GM12878 (cell line): ENCODE results near the gene TCF12. TPM values are rescaled to one million over a fixed set of nuclear protein-coding genes. Genes with fewer than 3 reads are reported as not detected.

Source experiments
- ATAC-seq: fragments of 200-7000 bp; cut with Tn5 transposase; 3 replicates; pipeline ENCODE4 v1.9.1; 2020; ENCODE audit warnings: mild to moderate bottlenecking, moderate library complexity
- BruUV-seq: library from RNA; stranded (reverse); fragments of 400-500 nt; replicated peaks from 2 replicates; lab custom pipeline; 2021; lab: Mats Ljungman, UMichigan
- CTCF ChIA-PET: fragments of 300-600 bp; sonication (Branson Sonifier 250); formaldehyde crosslinking; extraction: SDS; loops from one replicate; lab custom pipeline; 2021; ENCODE audit warnings: inconsistent platforms; lab: Yijun Ruan, JAX
- POLR2A ChIA-PET: fragments of 350-600 bp; formaldehyde crosslinking; extraction: SDS; loops from one replicate; lab custom pipeline; 2021; ENCODE audit warnings: inconsistent platforms; lab: Charles Lee
- RAD21 ChIA-PET: fragments of 300-600 bp; sonication (Branson Sonifier 250); formaldehyde crosslinking; loops from one replicate; lab custom pipeline; 2023; ENCODE audit warnings: antibody characterized with exemption; ENCODE audit not compliant: unreplicated experiment; lab: Charles Lee
- SMC1A ChIA-PET: fragments of 300-600 bp; sonication (Branson Sonifier 250); formaldehyde crosslinking; loops from one replicate; lab custom pipeline; 2023; ENCODE audit not compliant: unreplicated experiment, uncharacterized antibody; lab: Charles Lee
- DNase-seq: peaks from one replicate; pipeline ENCODE4 v3.0.0-alpha.2; 2011; ENCODE audit warnings: low read depth, low spot score
- FAIRE-seq: peaks from 3 replicates; lab custom pipeline; 2011; peaks lifted over from hg19 to GRCh38; lab: Jason Lieb, UNC
- H2AFZ ChIP-seq: 2 replicates; pipeline ENCODE4 v1.6.0; 2011; ENCODE audit warnings: low read depth, low read length, control low read depth; ENCODE audit not compliant: control insufficient read depth
- H3K27ac ChIP-seq: 2 replicates; pipeline ENCODE4 v1.5.1; 2011; ENCODE audit warnings: control low read depth; ENCODE audit not compliant: control insufficient read depth, insufficient read depth
- H3K27me3 ChIP-seq, 2 experiments: replicated peaks in 1 of 2; 2 replicates each; pipeline versions ENCODE4 v1.6.0 to v1.6.1; 2011; ENCODE audit warnings: low read length in 1 of 2; ENCODE audit not compliant: control insufficient read depth in 2 of 2, insufficient read depth in 2 of 2
- H3K36me3 ChIP-seq, 2 experiments: 2 replicates each; pipeline ENCODE4 v1.5.1; 2011; ENCODE audit warnings: low read length in 1 of 2; ENCODE audit not compliant: control insufficient read depth in 2 of 2, insufficient read depth in 2 of 2
- H3K4me1 ChIP-seq: 2 replicates; pipeline ENCODE4 v1.6.1; 2011; ENCODE audit warnings: mild to moderate bottlenecking, low read length, moderate library complexity, mixed read lengths; ENCODE audit not compliant: control insufficient read depth, insufficient read depth
- H3K4me2 ChIP-seq: 2 replicates; pipeline ENCODE4 v1.6.0; 2011; ENCODE audit warnings: control low read depth; ENCODE audit not compliant: control insufficient read depth, insufficient read depth
- H3K4me3 ChIP-seq: fragments of 200-600 bp; sonication (generic); 2 replicates; pipeline ENCODE4 v1.5.1; 2016
- H3K79me2 ChIP-seq: 2 replicates; pipeline ENCODE4 v1.6.0; 2011; ENCODE audit warnings: low read length; ENCODE audit not compliant: control insufficient read depth, insufficient read depth
- H3K9ac ChIP-seq: 2 replicates; pipeline ENCODE4 v1.8.0; 2011; ENCODE audit warnings: low read length, control low read depth, mixed read lengths; ENCODE audit not compliant: control insufficient read depth, insufficient read depth
- H3K9me3 ChIP-seq: replicated peaks from 3 replicates; pipeline ENCODE4 v1.5.1; 2011; ENCODE audit warnings: mild to moderate bottlenecking, low read length; ENCODE audit not compliant: control insufficient read depth, insufficient read depth
- H4K20me1 ChIP-seq: 2 replicates; pipeline ENCODE4 v1.6.0; 2011; ENCODE audit not compliant: control insufficient read depth, insufficient read depth
- MXI1 ChIP-seq: fragments of 150-350 bp; IDR thresholded peaks from 2 replicates; pipeline ENCODE4 v1.6.1; 2011; ENCODE audit warnings: low read depth, mild to moderate bottlenecking, inconsistent platforms, low read length, improper control_type of control experiment
- SMAD1 ChIP-seq: fragments of 450-650 bp; IDR thresholded peaks from 2 replicates; pipeline ENCODE4 v1.6.1; 2018; ENCODE audit warnings: mild to moderate bottlenecking, low read depth; ENCODE audit not compliant: partially characterized antibody
- STAT1 ChIP-seq: fragments of 450-650 bp; conservative IDR thresholded peaks from 2 replicates; pipeline ENCODE4 v1.6.1; 2014; ENCODE audit warnings: antibody characterized with exemption, mild to moderate bottlenecking
- SUPT20H ChIP-seq: IDR thresholded peaks from 2 replicates; pipeline ENCODE4 v1.6.1; 2011; ENCODE audit warnings: low read depth, mild to moderate bottlenecking, low read length, moderate library complexity, borderline replicate concordance; ENCODE audit not compliant: control insufficient read depth
- WGBS: methylation state at CpG from one replicate; pipeline ENCODE4 v1.1.6; 2016; ENCODE audit warnings: low lambda C conversion rate; ENCODE audit not compliant: insufficient replicate concordance, insufficient coverage; ENCODE audit errors: missing lambda C conversion rate; 5-methylcytosine and 5-hydroxymethylcytosine counted together
- in situ Hi-C: fragments of 300-500 bp; cut with MboI; formaldehyde crosslinking; loops from 9 replicates; pipeline ENCODE4 v1.14.3; 2018; ENCODE audit warnings: mixed read lengths
- intact Hi-C: fragments of 100-400 bp; cut with micrococcal nuclease; formaldehyde crosslinking; loops from one replicate; pipeline ENCODE4 v1.14.2; 2022; ENCODE audit not compliant: unreplicated experiment
- polyA plus RNA-seq, 11 experiments: library from polyadenylated mRNA; depleted of rRNA in 4 of 11; unstranded in 6 of 11; stranded (reverse) in 5 of 11; fragments of >200 nt; fragmentation: Nextera tagmentation in 4 of 11; fragmentation: Illumina TruSeq in 1 of 11; extraction: Ambion mirVana in 4 of 11; extraction: Trizol in 1 of 11; gene quantifications; 1 replicate in 1 of 11; 2 replicates in 10 of 11; pipeline versions ENCODE4 v1.2.1 to v1.2.3, GENCODE V29; 2011 to 2016; ENCODE audit warnings: inconsistent platforms in 2 of 11, missing spikeins in 2 of 11, low read depth in 1 of 11
- total RNA-seq, 4 experiments: library from RNA; depleted of rRNA in 3 of 4; stranded (reverse); fragments of >200 nt in 3 of 4; fragmentation: Illumina TruSeq in 1 of 4; extraction: Trizol in 1 of 4; gene quantifications; 2 replicates each; pipeline versions ENCODE4 v1.2.1 to v1.2.3, GENCODE V29; 2013 to 2021
- TF ChIP-seq, protein P1 (sequence below): IDR thresholded peaks from 2 replicates; pipeline ENCODE4 v1.6.1; 2011; ENCODE audit warnings: borderline replicate concordance, low read depth, mild to moderate bottlenecking, moderate library complexity, low read length; ENCODE audit not compliant: insufficient read depth, poor library complexity, severe bottlenecking

The TCF12 gene
- total and polyA plus RNA-seq, 10 of the 15 experiments (the other 5 are each of a cell fraction or from before 2014, with no cell fraction given), result 8.2 to 70.9 (median 49.5) TPM

GRCh38 chr15:57237301-57237642 lies 318.8 kb downstream of the TCF12 start:
- no peaks in the 10 kb centered on the region for H4K20me1 ChIP-seq
- no TSS peak for BruUV-seq
- no peak overlapping the region for H3K27ac ChIP-seq
- no peak overlapping the region for H2AFZ ChIP-seq
- ChIA-PET CTCF (interaction anchor here (1.1 kb wide), 1 partner anchor 291 kb away, joined by 4 read pairs; no protein-coding TSS in a partner anchor), POLR2A (no interaction called here), SMC1A (no interaction called here), RAD21 (no interaction called here)
- in situ Hi-C loops (no loop called here), intact Hi-C loops (no loop called here)
- FAIRE-seq (no peak), DNase-seq (no peak), ATAC-seq (no peak)
- 100% methylated on average over 2 of the region's 2 CpGs for WGBS
- no peak overlapping the region for H3K9ac ChIP-seq
- H3K4me2 ChIP-seq, result no peak overlapping the region
- H3K9me3 ChIP-seq, result no peaks in the 10 kb centered on the region
- TF ChIP-seq SMAD1 (no peak), STAT1 (no peak), SUPT20H (no peak), MXI1 (no peak)
- TF ChIP-seq, protein P1, sequence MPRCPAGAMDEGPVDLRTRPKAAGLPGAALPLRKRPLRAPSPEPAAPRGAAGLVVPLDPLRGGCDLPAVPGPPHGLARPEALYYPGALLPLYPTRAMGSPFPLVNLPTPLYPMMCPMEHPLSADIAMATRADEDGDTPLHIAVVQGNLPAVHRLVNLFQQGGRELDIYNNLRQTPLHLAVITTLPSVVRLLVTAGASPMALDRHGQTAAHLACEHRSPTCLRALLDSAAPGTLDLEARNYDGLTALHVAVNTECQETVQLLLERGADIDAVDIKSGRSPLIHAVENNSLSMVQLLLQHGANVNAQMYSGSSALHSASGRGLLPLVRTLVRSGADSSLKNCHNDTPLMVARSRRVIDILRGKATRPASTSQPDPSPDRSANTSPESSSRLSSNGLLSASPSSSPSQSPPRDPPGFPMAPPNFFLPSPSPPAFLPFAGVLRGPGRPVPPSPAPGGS, result no peak
- H3K79me2 ChIP-seq, result no peaks in the 10 kb centered on the region
- peaks cover 1 to 5% of the 10 kb centered on the region in 2 experiments; a peak in 3 of 4 replicates for H3K36me3 ChIP-seq
- H3K4me1 ChIP-seq, result no peaks in the 10 kb centered on the region
- no peaks in the 10 kb centered on the region for H3K27me3 ChIP-seq
- no peak overlapping the region for H3K4me3 ChIP-seq
